AG10803 (cell line): ENCODE results near the gene NDC1.

ENCODE experiments used
- DNase-seq: peaks from one replicate; pipeline ENCODE4 v3.0.0; 2010; ENCODE audit warnings: low read depth
- H3K4me3 ChIP-seq: 2 replicates; pipeline ENCODE4 v1.5.1; 2011; ENCODE audit warnings: mild to moderate bottlenecking, low read length, control low read depth
- TF ChIP-seq, protein P1 (sequence below): conservative IDR thresholded peaks from 2 replicates; pipeline ENCODE4 v1.5.1; 2011; ENCODE audit warnings: mild to moderate bottlenecking, low read length, control low read depth, inconsistent platforms

Gene NDC1

DNA sequence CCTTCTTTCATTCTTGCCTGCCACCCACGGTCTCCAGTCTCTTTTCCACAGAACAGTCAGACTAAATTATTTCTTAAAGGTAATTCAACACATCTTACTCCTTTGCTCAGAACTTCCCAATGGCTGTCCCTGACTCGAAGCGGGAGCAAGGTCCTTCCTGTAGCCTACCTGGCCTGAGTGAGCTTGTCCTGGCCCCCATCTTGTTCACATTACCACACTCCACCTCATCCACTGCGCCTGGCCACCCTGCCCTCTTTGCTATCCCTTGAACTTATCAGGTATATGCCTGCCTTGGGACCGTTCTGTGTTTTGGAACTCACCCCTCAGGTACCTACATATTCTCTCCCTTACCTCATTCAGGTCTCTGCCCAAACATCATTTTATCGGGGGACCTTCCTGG is 85.8 kb downstream of the NDC1 start:
- no peak for DNase-seq
- no peak overlapping the region for H3K4me3 ChIP-seq
- TF ChIP-seq, protein P1, sequence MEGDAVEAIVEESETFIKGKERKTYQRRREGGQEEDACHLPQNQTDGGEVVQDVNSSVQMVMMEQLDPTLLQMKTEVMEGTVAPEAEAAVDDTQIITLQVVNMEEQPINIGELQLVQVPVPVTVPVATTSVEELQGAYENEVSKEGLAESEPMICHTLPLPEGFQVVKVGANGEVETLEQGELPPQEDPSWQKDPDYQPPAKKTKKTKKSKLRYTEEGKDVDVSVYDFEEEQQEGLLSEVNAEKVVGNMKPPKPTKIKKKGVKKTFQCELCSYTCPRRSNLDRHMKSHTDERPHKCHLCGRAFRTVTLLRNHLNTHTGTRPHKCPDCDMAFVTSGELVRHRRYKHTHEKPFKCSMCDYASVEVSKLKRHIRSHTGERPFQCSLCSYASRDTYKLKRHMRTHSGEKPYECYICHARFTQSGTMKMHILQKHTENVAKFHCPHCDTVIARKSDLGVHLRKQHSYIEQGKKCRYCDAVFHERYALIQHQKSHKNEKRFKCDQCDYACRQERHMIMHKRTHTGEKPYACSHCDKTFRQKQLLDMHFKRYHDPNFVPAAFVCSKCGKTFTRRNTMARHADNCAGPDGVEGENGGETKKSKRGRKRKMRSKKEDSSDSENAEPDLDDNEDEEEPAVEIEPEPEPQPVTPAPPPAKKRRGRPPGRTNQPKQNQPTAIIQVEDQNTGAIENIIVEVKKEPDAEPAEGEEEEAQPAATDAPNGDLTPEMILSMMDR: no peak

- TF ChIP-seq, protein P1: no peak
- H3K4me3 ChIP-seq: no peak overlapping the region
- DNase-seq: no peak
Observed at GRCh38 chr1:53747841-53748240, 90.3 kb downstream of the NDC1 start.

- DNase-seq: peak; percentile 91
- TF ChIP-seq, protein P1: no peak
- H3K4me3 ChIP-seq: no peak overlapping the region; the same call in 1 of the 2 replicates
Observed at GRCh38 chr1:53740621-53741105, 97.4 kb downstream of the NDC1 start.

- TF ChIP-seq, protein P1: 0 out of 2 replicates have a peak, but pooled peaks have one; percentile 8
- peak; percentile 82 for DNase-seq
- H3K4me3 ChIP-seq: peak within 1 kb of the TSS; percentile 74
Observed at GRCh38 chr1:53739109-53739681, 98.9 kb downstream of the NDC1 start, which contains the start of gene GLIS1. Gene GLIS1, minus strand, starts transcription at chr1:53739164. Its CDS starts 1,100 bp downstream, at chr1:53738064.

DNA sequence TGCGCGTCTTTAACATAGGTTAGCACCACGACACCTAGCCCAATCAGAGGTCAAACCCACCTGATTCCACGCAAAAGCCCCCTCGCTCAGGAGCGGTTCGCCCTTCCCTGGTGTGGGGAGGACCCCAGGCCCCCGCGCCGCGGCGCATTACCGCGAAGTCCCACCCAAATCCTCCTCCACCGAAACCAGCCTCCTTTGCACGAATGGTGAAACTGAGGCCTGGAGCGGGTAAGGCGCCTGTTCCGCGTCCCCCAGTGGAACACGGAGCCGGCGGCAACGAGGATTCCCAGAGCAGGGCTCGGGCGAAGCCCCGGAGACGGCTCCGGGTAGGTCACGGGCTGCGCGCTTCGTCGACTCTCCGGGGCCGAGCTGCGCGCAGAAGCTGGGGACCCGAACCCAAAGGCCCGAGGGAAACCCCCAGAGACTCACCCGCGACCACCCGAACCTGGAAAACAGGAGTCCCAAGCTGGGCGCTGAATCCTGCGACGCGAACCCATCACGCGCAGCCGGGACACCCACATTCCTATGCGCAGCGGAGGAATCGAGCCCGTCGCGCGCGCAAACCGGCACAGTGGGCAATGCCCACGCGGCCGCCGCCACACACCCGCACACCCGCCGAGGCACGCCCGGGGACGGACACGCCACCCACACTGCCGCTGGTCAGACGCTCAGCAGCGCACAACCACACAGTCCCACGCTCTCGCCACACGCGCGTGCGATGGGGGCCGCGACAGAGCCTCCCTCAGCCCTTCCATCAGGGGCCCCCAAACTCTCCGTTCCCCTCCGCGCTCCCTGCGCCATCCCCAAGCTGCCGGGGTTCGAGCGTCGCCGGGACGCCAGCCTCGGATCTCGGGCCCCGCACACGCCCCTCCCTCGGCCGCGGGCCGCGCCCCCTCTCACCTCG is 99.6 kb downstream of the NDC1 start:
- peak overlapping the region; percentile 74 for H3K4me3 ChIP-seq
- TF ChIP-seq, protein P1: no peak
- DNase-seq: no peak

DNA sequence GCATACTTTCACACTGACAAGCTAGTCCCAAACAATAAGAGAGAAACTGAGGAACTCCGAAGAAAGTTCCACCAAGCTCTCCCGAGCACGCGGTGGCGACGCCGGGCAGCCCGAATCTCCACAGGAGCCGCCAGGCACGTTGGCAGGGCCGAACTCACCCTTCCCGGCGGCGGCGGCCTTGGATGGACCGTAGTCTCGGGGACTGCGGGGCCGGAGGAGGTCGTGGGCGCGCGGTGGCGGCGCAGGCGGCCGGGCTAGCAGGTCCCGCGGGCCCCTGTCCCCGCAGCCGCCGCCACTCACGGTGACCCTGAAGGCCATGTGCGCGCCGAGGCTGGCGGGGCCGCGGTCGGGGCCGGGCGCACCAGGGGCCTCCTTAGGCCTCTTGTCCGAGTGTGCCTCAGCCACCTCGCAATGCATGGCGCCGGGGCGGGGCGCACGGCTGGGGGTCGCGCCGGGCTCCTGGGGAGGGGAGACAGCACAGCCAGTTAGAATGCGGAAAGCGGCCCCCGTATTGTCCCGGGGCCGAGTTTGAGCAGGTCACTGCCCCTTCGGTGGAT is 100.4 kb downstream of the NDC1 start:
- TF ChIP-seq, protein P1: no peak
- peak overlapping the region; percentile 74 for H3K4me3 ChIP-seq
- DNase-seq: no peak
